Measurements from ENCODE around the gene PRRC2B.
"Not testable (repeated sequence)": the region's sequence is repeated elsewhere in the genome, so short reads cannot be mapped to it uniquely, and the experiment has no call there.

Gene PRRC2B

GRCh38 chr9:131539223-131539923 lies 145.5 kb downstream of the PRRC2B start:
- no peak for DNase-seq (ENCODE audit: low read depth)

GRCh38 chr9:131543141-131543540 lies 149.3 kb downstream of the PRRC2B start:
- DNase-seq (ENCODE audit: low read depth): no peak

GRCh38 chr9:131545003-131545785 lies 151.3 kb downstream of the PRRC2B start, which contains the start of gene PRRT1B:
PRRT1B (plus strand) TSS chr9:131545523; CDS start chr9:131545616, 93 bp downstream.
- no peak for DNase-seq (ENCODE audit: low read depth)

GRCh38 chr9:131545786-131546335 lies 152.0 kb downstream of the PRRC2B start:
- DNase-seq (ENCODE audit: low read depth): no peak

GRCh38 chr9:131546336-131547084 lies 152.6 kb downstream of the PRRC2B start:
- no peak for DNase-seq (ENCODE audit: low read depth)

GRCh38 chr9:131549186-131549585 lies 155.3 kb downstream of the PRRC2B start:
- not testable (repeated sequence) for DNase-seq (ENCODE audit: low read depth)
